Ascending aorta (tissue), 2 donors: ENCODE data around the gene VGF. TPM values are rescaled to one million over a fixed set of nuclear protein-coding genes. Genes with fewer than 3 reads are reported as not detected.

Source experiments
- DNase-seq, 2 donors: peaks; one replicate each; pipeline ENCODE4 v3.0.0-alpha.2; 2019; ENCODE audit warnings: low spot score in 2 of 2
- H3K27ac ChIP-seq, 2 donors: fragments of 200-600 bp; sonication (generic); one replicate each; pipeline ENCODE4 v1.5.1; 2016 to 2017; ENCODE audit warnings: mild to moderate bottlenecking in 1 of 2
- H3K27me3 ChIP-seq: fragments of 200-600 bp; sonication (generic); one replicate; pipeline ENCODE4 v1.5.1; 2017
- H3K36me3 ChIP-seq, 2 donors: fragments of 200-600 bp; sonication (generic); one replicate each; pipeline ENCODE4 v1.5.1; 2016
- H3K4me1 ChIP-seq, 2 donors: fragments of 200-600 bp; sonication (generic); one replicate each; pipeline ENCODE4 v1.5.1; 2016 to 2017; ENCODE audit warnings: mild to moderate bottlenecking in 1 of 2
- H3K4me3 ChIP-seq, 2 donors: fragments of 200-600 bp; sonication (generic); one replicate each; pipeline ENCODE4 v1.5.1; 2016 to 2017; ENCODE audit warnings: mild to moderate bottlenecking in 1 of 2
- H3K9me3 ChIP-seq, 2 donors: fragments of 200-600 bp; sonication (generic); one replicate each; pipeline ENCODE4 v1.5.1; 2016
- CTCF ChIP-seq, 3 experiments: fragments of 200-600 bp in 2 of 3; fragments of 450-650 bp in 1 of 3; sonication (generic) in 2 of 3; IDR thresholded peaks; one replicate each; pipeline ENCODE4 v1.5.1; 2016 to 2019; ENCODE audit warnings: antibody characterized with exemption in 3 of 3, mild to moderate bottlenecking in 1 of 3, moderate library complexity in 1 of 3
- intact Hi-C: fragments of 100-400 bp; cut with DNase I; formaldehyde crosslinking; loops from one replicate; pipeline ENCODE4 v1.15.1; 2023
- total RNA-seq: library from RNA; depleted of rRNA; stranded (reverse); fragments of >200 nt; gene quantifications from one replicate; pipeline ENCODE4 v1.1.0, GENCODE V29; 2016

Gene VGF
- total RNA-seq, 1 donor from 2014 or later = not detected

GRCh38 chr7:101128040-101128834 lies 37.1 kb downstream of the VGF start:
- DNase-seq = peak in 1 of 2 donors; percentile 60
- H3K9me3 ChIP-seq = no peaks in the 10 kb centered on the region
- peaks cover 24 to 48% of the 10 kb centered on the region in 2 donors for H3K36me3 ChIP-seq
- intact Hi-C loops = no loop called here
- no peaks in the 10 kb centered on the region for H3K27me3 ChIP-seq
- peaks cover 12 to 54% of the 10 kb centered on the region in 2 donors for H3K4me1 ChIP-seq
- peak overlapping the region; percentile 56 to 71 for H3K4me3 ChIP-seq
- TF ChIP-seq CTCF (IDR thresholded peaks at IDR 0.05) = no peak
- H3K27ac ChIP-seq = peak overlapping the region; percentile 96 to 98

- peak overlapping the region; percentile 56 to 71 for H3K4me3 ChIP-seq
- intact Hi-C loops = loop anchor here (1.0 kb wide), 2 partner anchors 11 to 27 kb away; no protein-coding TSS in a partner anchor
- H3K27ac ChIP-seq = peak overlapping the region; percentile 96 to 98
- DNase-seq = no peak
- no peaks in the 10 kb centered on the region for H3K9me3 ChIP-seq
- no peak for TF ChIP-seq CTCF (IDR thresholded peaks at IDR 0.05)
- H3K4me1 ChIP-seq = peaks cover 12 to 61% of the 10 kb centered on the region in 2 donors
- no peaks in the 10 kb centered on the region for H3K27me3 ChIP-seq
- H3K36me3 ChIP-seq = peaks cover 19 to 42% of the 10 kb centered on the region in 2 donors
Measured at GRCh38 chr7:101127460-101128039, 37.8 kb downstream of the VGF start.

- intact Hi-C loops = loop anchor here (1.0 kb wide), 2 partner anchors 11 to 27 kb away; no protein-coding TSS in a partner anchor
- Histone ChIP-seq H3K4me1 (peaks cover 12 to 65% of the 10 kb centered on the region in 2 donors), H3K27ac (peak within 1 kb of the TSS; percentile 96 to 98), H3K27me3 (no peaks in the 10 kb centered on the region), H3K36me3 (peaks cover 12 to 35% of the 10 kb centered on the region in 2 donors), H3K4me3 (peak within 1 kb of the TSS; percentile 56 to 71), H3K9me3 (no peaks in the 10 kb centered on the region)
- peak in 1 of 3 experiments; percentile 24 for TF ChIP-seq CTCF (IDR thresholded peaks at IDR 0.05)
- DNase-seq = peak; percentile 93 to 99
Measured at GRCh38 chr7:101126651-101127459, 38.5 kb downstream of the VGF start, which contains the start of gene SERPINE1. TSS of gene SERPINE1 (plus strand) at chr7:101127104. CDS start at chr7:101128394, 1,290 bp downstream.

GRCh38 chr7:101125989-101126650 lies 39.2 kb downstream of the VGF start:
- Histone ChIP-seq H3K27me3 (no peaks in the 10 kb centered on the region), H3K27ac (peak overlapping the region; percentile 96 to 98), H3K4me1 (peaks cover 12 to 71% of the 10 kb centered on the region in 2 donors), H3K9me3 (no peaks in the 10 kb centered on the region), H3K36me3 (peaks cover 10 to 27% of the 10 kb centered on the region in 2 donors), H3K4me3 (peak overlapping the region; percentile 56 to 71)
- peak in 1 of 2 donors; percentile 84 for DNase-seq
- intact Hi-C loops = no loop called here
- no peak for TF ChIP-seq CTCF (IDR thresholded peaks at IDR 0.05)
